Loucy (cell line): ENCODE results near the gene NCSTN.

Source experiments
- CTCF ChIP-seq: fragments of 200-600 bp; sonication (generic); conservative IDR thresholded peaks from 2 replicates; pipeline ENCODE4 v1.5.1; 2014; ENCODE audit warnings: mild to moderate bottlenecking, antibody characterized with exemption, low read length
- EZH2phosphoT487 ChIP-seq: fragments of 200-600 bp; IDR thresholded peaks from 2 replicates; pipeline ENCODE4 v1.6.1; 2018; ENCODE audit warnings: antibody characterized with exemption, mild to moderate bottlenecking, moderate library complexity, borderline replicate concordance

GRCh38 chr1:160371346-160371631 is 28.1 kb downstream of the NCSTN start:
- no peak for TF ChIP-seq CTCF
- TF ChIP-seq EZH2phosphoT487: no peak
